ENCODE data around the gene STIM1.

Gene STIM1

GRCh38 chr11:3950996-3951660 lies 95.7 kb downstream of the STIM1 start:
- DNase-seq, result peak; percentile 30
- peak overlapping the region; percentile 71 for H3K27ac ChIP-seq (ENCODE audit: low read length)
- H3K4me1 ChIP-seq (ENCODE audit: insufficient read depth, low read length), result peaks cover 83% of the 10 kb centered on the region
- H3K4me2 ChIP-seq (ENCODE audit: insufficient read depth, low read length), result peak overlapping the region; percentile 13; the same call in 1 of the 2 replicates
- H2AFZ ChIP-seq (ENCODE audit: low read depth, low read length), result no peak overlapping the region
- H3K36me3 ChIP-seq (ENCODE audit: insufficient read depth, low read length), result no peaks in the 10 kb centered on the region
- ATAC-seq (ENCODE audit: insufficient read depth, low read depth), result no peak
- no peaks in the 10 kb centered on the region for H3K27me3 ChIP-seq (ENCODE audit: insufficient read depth, low read length, poor library complexity)
- no peak for TF ChIP-seq EZH2 (IDR thresholded peaks at IDR 0.05; ENCODE audit: borderline replicate concordance, low read depth, low read length, severe bottlenecking)
- TF ChIP-seq, protein P1, sequence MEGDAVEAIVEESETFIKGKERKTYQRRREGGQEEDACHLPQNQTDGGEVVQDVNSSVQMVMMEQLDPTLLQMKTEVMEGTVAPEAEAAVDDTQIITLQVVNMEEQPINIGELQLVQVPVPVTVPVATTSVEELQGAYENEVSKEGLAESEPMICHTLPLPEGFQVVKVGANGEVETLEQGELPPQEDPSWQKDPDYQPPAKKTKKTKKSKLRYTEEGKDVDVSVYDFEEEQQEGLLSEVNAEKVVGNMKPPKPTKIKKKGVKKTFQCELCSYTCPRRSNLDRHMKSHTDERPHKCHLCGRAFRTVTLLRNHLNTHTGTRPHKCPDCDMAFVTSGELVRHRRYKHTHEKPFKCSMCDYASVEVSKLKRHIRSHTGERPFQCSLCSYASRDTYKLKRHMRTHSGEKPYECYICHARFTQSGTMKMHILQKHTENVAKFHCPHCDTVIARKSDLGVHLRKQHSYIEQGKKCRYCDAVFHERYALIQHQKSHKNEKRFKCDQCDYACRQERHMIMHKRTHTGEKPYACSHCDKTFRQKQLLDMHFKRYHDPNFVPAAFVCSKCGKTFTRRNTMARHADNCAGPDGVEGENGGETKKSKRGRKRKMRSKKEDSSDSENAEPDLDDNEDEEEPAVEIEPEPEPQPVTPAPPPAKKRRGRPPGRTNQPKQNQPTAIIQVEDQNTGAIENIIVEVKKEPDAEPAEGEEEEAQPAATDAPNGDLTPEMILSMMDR (IDR thresholded peaks at IDR 0.05; ENCODE audit: borderline replicate concordance, extremely low read depth, low read length, poor library complexity, severe bottlenecking), result no peak
- no peaks in the 10 kb centered on the region for H4K20me1 ChIP-seq (ENCODE audit: insufficient read depth, low read length)
- H3K4me3 ChIP-seq (ENCODE audit: low read depth in 1 of 2, low read length in 2 of 2), result no peak overlapping the region
- peak overlapping the region; percentile 23; the same call in 1 of the 2 replicates for H3K9ac ChIP-seq (ENCODE audit: low read depth, low read length)
- peaks cover 79% of the 10 kb centered on the region for H3K79me2 ChIP-seq (ENCODE audit: insufficient read depth, low read length)
- no peaks in the 10 kb centered on the region for H3K9me3 ChIP-seq (ENCODE audit: insufficient read depth, low read length, severe bottlenecking)

DNA sequence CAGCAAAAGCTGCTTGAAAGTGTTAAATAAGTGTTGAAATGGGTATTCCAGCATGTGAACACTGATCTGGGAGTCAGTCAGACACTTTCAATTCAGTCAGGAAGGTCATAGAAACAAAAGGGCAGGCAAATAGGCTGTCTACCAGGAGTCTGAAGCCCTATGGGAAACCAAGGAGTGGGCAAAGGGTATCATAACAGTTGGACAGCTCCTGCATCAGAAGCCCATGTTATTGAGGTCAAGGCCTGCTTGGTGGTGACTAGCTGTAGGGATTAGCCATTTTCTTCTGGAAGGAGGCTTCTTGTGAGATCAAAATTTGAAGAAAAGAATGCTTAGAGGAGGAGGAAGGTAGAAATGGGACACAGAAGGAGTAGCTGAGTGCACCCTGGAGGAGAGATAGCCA lies 97.3 kb downstream of the STIM1 start:
- peaks cover 83% of the 10 kb centered on the region for H3K79me2 ChIP-seq (ENCODE audit: insufficient read depth, low read length)
- H3K4me1 ChIP-seq (ENCODE audit: insufficient read depth, low read length), result peaks cover 67% of the 10 kb centered on the region
- no peaks in the 10 kb centered on the region for H3K27me3 ChIP-seq (ENCODE audit: insufficient read depth, low read length, poor library complexity)
- no peaks in the 10 kb centered on the region for H3K9me3 ChIP-seq (ENCODE audit: insufficient read depth, low read length, severe bottlenecking)
- no peaks in the 10 kb centered on the region for H4K20me1 ChIP-seq (ENCODE audit: insufficient read depth, low read length)
- H3K4me2 ChIP-seq (ENCODE audit: insufficient read depth, low read length), result no peak overlapping the region; the same call in 1 of the 2 replicates
- TF ChIP-seq, protein P1 (IDR thresholded peaks at IDR 0.05; ENCODE audit: borderline replicate concordance, extremely low read depth, low read length, poor library complexity, severe bottlenecking), result no peak
- TF ChIP-seq EZH2 (IDR thresholded peaks at IDR 0.05; ENCODE audit: borderline replicate concordance, low read depth, low read length, severe bottlenecking), result no peak
- no peaks in the 10 kb centered on the region for H3K36me3 ChIP-seq (ENCODE audit: insufficient read depth, low read length)
- H2AFZ ChIP-seq (ENCODE audit: low read depth, low read length), result no peak overlapping the region
- ATAC-seq (ENCODE audit: insufficient read depth, low read depth) (no peak), DNase-seq (no peak)
- H3K4me3 ChIP-seq (ENCODE audit: low read depth in 1 of 2, low read length in 2 of 2), result no peak overlapping the region
- H3K27ac ChIP-seq (ENCODE audit: low read length), result peak overlapping the region; percentile 60
- H3K9ac ChIP-seq (ENCODE audit: low read depth, low read length), result no peak overlapping the region

DNA sequence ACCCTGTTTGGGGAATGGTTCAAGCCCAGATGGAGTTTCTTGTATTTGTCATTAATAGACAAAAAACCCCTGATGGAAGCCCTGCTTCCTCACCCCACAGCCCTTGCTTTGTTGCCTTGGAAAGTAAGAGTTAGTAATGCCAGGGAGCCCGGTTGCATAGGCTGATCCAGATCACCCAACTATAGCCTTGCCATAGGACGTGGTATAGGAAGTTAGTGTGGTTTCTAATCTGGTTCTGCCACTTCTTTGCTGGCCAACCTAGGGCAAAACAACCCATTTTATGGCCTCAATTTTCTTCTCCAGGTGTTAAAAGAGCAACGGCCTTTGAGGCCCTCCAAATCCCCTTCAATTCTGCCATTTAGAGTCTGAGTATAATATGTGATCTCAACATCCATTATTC lies 97.9 kb downstream of the STIM1 start:
- Histone ChIP-seq H3K4me2 (ENCODE audit: insufficient read depth, low read length) (no peak overlapping the region; the same call in 1 of the 2 replicates), H3K4me1 (ENCODE audit: insufficient read depth, low read length) (peaks cover 61% of the 10 kb centered on the region), H3K36me3 (ENCODE audit: insufficient read depth, low read length) (no peaks in the 10 kb centered on the region), H3K4me3 (ENCODE audit: low read depth in 1 of 2, low read length in 2 of 2) (no peak overlapping the region), H3K27me3 (ENCODE audit: insufficient read depth, low read length, poor library complexity) (no peaks in the 10 kb centered on the region), H3K9me3 (ENCODE audit: insufficient read depth, low read length, severe bottlenecking) (no peaks in the 10 kb centered on the region), H2AFZ (ENCODE audit: low read depth, low read length) (no peak overlapping the region), H3K27ac (ENCODE audit: low read length) (peak overlapping the region; percentile 60), H4K20me1 (ENCODE audit: insufficient read depth, low read length) (no peaks in the 10 kb centered on the region), H3K9ac (ENCODE audit: low read depth, low read length) (no peak overlapping the region), H3K79me2 (ENCODE audit: insufficient read depth, low read length) (peaks cover 81% of the 10 kb centered on the region)
- ATAC-seq (ENCODE audit: insufficient read depth, low read depth) (peak; percentile 34), DNase-seq (peak; percentile 54)
- TF ChIP-seq EZH2 (IDR thresholded peaks at IDR 0.05; ENCODE audit: borderline replicate concordance, low read depth, low read length, severe bottlenecking), result no peak
- TF ChIP-seq, protein P1 (IDR thresholded peaks at IDR 0.05; ENCODE audit: borderline replicate concordance, extremely low read depth, low read length, poor library complexity, severe bottlenecking), result no peak

All from DND-41 (cell line).